Skeletal muscle cell (primary cell): ENCODE measurements around the gene SHTN1.

ENCODE experiments used
- DNase-seq: peaks from one replicate; pipeline ENCODE4 v3.0.0-alpha.2; 2010; ENCODE audit warnings: low read depth
- H3K4me3 ChIP-seq: 2 replicates; pipeline ENCODE4 v1.5.1; 2011; ENCODE audit warnings: low read depth, mild to moderate bottlenecking, control low read depth, low read length, moderate library complexity

SHTN1 gene, protein sequence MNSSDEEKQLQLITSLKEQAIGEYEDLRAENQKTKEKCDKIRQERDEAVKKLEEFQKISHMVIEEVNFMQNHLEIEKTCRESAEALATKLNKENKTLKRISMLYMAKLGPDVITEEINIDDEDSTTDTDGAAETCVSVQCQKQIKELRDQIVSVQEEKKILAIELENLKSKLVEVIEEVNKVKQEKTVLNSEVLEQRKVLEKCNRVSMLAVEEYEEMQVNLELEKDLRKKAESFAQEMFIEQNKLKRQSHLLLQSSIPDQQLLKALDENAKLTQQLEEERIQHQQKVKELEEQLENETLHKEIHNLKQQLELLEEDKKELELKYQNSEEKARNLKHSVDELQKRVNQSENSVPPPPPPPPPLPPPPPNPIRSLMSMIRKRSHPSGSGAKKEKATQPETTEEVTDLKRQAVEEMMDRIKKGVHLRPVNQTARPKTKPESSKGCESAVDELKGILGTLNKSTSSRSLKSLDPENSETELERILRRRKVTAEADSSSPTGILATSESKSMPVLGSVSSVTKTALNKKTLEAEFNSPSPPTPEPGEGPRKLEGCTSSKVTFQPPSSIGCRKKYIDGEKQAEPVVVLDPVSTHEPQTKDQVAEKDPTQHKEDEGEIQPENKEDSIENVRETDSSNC

GRCh38 chr10:117005026-117005526 is at the start of gene SHTN1:
TSS of gene SHTN1 (minus strand) at chr10:117005187. CDS start at chr10:117005079, 108 bp downstream.
- no peak for DNase-seq
- H3K4me3 ChIP-seq = peak within 1 kb of the TSS; percentile 68

DNA sequence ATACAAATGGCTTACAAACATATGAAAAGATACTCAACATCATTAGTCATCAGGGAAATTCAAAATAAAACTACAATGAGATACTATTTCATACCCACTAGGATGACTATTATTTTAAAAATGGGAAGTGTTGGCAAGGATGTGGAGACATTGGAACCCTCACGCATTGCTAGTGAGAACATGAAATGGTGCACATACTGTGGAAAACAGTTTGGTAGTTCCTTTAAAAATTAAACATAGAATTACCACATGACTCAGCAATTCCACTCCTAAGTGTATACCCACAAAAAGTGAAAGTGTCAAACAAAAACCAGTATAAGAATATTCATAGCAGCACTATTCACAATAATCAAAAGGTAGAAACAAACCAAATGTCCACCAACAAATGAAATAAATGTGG is 48.5 kb upstream of the SHTN1 start:
- no peak overlapping the region for H3K4me3 ChIP-seq

GRCh38 chr10:117047947-117048346 is 43.0 kb upstream of the SHTN1 start:
- H3K4me3 ChIP-seq = no peak overlapping the region
- DNase-seq = no peak

More for the DNA sequence above, 48.5 kb upstream of the SHTN1 start:
- no peak for DNase-seq

DNA sequence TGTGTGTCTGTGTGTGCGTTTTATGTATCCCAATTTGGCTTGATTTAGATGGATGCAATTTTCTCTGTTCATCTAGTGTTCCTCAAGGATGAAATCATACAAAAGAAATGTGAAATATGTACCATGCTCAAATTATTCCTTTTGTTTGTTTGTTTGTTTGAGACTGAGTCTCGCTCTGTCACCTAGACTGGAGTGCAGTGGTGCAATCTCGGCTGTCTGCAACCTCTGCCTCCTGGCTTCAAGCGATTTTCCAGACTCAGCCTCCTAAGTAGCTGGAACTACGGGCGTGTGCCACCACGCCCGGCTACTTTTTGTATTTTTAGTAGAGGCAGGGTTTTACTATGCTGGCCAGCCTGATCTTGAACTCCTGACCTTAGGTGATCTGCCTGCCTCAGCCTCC is 11.3 kb upstream of the SHTN1 start:
- no peak for DNase-seq
- H3K4me3 ChIP-seq = no peak overlapping the region

DNA sequence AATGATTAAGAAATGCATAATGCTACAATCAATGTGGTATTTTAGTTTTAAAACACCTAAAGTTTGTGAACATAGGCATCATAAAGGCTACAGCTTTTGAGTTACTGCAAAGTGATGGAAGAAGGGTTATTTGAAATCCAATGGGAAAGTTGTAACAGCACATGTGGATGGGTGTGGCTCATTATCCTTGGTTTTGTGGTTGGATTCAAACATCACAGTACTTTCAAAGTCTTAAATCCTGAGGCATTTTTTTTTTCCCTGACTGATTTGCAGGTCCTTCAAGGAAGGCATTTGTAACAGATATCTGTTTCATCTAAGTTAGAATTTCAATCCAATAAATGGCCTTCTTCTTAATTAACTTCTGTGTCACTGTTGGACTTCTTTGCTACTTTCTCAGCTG is 9.8 kb upstream of the SHTN1 start:
- no peak for DNase-seq
- no peak overlapping the region for H3K4me3 ChIP-seq

DNA sequence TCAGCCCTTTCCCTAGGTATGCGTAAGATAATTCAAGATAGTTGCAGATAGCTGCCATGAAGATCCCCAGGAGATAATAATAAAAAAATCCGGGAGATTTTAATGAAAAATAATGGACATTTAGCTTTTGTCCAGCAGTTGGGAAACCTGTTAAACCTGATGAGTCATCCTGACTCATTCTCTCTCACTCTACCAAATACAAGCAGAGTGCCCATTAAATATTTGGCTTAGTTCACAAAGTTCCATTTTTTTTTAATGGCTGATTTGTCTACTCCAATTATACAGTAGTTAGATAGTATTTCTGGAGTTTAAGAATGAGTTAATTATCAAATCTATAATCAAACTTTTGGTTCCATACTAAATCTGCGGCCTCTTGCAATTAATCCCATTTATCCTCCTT is 2.1 kb upstream of the SHTN1 start:
- H3K4me3 ChIP-seq = no peak overlapping the region
- peak; percentile 25 for DNase-seq

DNA sequence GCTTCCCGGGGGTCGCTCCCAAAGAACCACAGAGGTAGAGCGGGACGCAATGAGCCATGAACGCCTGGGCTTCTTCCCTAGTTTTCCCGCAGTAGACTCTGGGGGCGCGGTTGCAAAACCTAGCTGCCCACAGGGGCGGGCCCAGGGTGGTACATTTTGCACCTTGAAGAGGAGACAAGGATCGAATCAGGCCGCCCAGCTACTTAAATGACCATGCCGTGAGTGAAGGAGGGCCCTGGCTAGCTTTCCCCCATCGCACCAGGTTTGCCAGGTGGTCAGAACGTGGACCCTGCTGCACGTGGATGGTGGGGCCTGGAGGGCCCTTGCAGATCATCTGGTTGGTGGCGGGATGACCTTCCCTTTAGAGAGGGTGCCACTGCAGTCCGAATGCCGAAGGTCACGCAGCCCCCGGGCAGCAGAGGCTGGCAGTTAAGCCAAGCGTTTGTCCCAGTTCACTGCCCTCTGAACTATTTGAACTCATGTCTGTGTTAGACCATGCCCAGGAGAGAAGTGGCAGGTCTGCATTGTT is 604 bp upstream of the SHTN1 start:
- H3K4me3 ChIP-seq = peak overlapping the region; percentile 68
- DNase-seq = no peak

- peak overlapping the region; percentile 68 for H3K4me3 ChIP-seq
- no peak for DNase-seq
These were observed 561 bp downstream of the SHTN1 start for GRCh38 chr10:117004227-117005025.

GRCh38 chr10:117003336-117003735 is 1.7 kb downstream of the SHTN1 start:
- DNase-seq = no peak

GRCh38 chr10:117002206-117002605 is 2.8 kb downstream of the SHTN1 start:
- no peak for DNase-seq
- H3K4me3 ChIP-seq = no peak overlapping the region

More at GRCh38 chr10:117003336-117003735, 1.7 kb downstream of the SHTN1 start:
- no peak overlapping the region for H3K4me3 ChIP-seq

DNA sequence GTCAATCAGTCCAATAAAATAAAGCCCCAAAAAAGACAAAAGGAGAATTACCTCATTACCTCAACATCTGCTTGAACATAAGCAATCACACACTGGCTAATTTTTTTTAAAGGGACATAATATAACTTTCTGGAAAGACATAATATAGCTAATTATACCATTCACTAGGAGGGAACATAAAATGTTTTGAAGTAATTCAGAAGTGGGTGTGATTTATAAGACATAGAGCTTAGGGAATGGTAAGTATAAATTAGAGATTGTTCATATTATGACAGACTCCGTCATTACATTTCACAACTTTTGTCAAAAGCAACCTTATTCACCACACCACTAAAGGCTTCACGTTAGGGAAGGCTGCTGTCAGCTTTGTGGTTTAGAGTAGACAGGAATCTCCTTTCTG is 3.8 kb downstream of the SHTN1 start:
- no peak overlapping the region for H3K4me3 ChIP-seq
- DNase-seq = no peak

DNA sequence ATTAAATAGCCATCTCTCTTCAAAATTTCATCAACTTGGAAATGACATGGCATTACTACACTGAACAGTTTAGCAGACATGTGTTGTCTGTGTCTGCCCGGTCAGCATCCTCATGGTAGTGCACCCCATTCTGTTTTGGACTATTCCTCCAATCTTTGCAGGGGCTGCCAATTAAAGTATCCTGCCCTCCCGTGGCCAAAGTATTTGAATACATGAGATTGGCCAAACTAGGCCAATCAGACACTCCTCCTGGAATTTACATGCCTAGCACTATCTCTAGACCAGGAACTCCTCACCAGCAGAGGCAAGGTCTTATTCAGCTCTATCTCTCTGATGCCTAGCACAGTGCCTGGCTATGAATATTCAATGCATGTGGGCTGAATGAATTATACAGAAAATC is 4.4 kb downstream of the SHTN1 start:
- H3K4me3 ChIP-seq = no peak overlapping the region
- DNase-seq = no peak

DNA sequence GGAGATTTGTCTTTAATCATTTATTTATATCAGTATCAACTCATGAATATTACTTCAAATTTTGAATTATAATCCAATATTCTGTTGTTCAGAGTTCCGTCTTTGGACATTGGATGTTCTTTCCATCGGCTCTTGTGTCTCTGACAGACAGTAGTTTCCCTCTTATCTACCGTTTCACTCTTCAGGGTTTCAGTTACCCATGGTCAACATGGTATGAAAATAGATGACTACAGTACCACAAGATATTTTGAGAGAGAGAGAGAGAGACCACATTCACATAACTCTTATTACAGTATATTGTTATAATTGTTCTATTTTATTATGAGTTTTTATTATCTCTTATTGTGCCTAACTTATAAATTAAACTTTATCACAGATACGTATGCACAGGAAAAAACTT is 6.8 kb downstream of the SHTN1 start:
- no peak for DNase-seq
- H3K4me3 ChIP-seq = no peak overlapping the region

- no peak overlapping the region for H3K4me3 ChIP-seq
- no peak for DNase-seq
These were observed 8.0 kb downstream of the SHTN1 start for GRCh38 chr10:116997015-116997414.

GRCh38 chr10:116995648-116996047 is 9.3 kb downstream of the SHTN1 start:
- H3K4me3 ChIP-seq = no peak overlapping the region
- no peak for DNase-seq

GRCh38 chr10:116994113-116994890 is 10.7 kb downstream of the SHTN1 start:
- no peak for DNase-seq
- no peak overlapping the region for H3K4me3 ChIP-seq

DNA sequence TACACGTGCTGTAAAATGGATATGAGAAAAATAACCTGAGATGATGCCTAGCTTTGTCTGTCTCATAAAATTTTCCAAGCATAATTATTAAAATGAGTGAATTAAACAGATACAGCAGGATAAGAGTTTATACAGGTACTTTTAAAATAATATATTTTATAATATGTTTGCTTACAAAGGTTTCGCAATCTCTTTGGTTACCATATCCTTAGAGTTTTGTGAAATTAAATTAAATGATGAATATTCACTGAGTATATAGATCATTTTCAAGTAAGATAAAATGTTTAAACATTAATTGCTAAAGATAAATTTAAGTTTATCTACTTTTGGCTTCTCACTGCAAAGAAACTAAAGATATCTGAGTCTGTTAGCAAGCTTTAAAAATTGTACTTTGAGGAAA is 11.4 kb downstream of the SHTN1 start:
- no peak overlapping the region for H3K4me3 ChIP-seq
- no peak for DNase-seq

DNA sequence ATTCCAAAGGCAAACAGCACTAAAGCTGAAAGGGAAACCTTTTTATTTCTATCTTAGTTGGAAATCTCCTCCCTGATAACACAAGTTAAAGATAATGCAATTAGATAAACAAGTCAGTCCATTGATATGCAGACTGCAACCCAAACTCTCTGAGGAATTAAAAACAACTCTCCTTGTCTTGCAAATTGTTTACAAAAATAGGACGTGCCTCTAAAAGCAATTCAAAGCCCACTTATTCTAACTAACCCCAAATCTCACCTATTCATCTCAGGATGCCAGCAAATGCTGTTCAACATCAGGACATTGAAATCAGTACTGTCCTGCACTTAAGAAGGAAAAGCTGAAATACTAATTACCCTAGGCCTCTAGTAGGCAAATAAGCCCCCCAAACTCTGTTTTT is 12.8 kb downstream of the SHTN1 start:
- no peak overlapping the region for H3K4me3 ChIP-seq
- DNase-seq = no peak

GRCh38 chr10:116990276-116990800 is 14.6 kb downstream of the SHTN1 start:
- no peak for DNase-seq
- no peak overlapping the region for H3K4me3 ChIP-seq
